ENCODE measurements around the gene TOPBP1. TPM values are rescaled to one million over a fixed set of nuclear protein-coding genes. Genes with fewer than 3 reads are reported as not detected.

The TOPBP1 gene
- total RNA-seq, 1 experiment from 2014 or later = 34.3 TPM

GRCh38 chr3:133583396-133583795 is 78.3 kb downstream of the TOPBP1 start:
- CTCF ChIA-PET = no interaction called here

GRCh38 chr3:133578548-133579191 is 83.1 kb downstream of the TOPBP1 start:
- ChIA-PET POLR2A (no interaction called here), CTCF (interaction anchor here (0.6 to 1.7 kb wide), 20 partner anchors 9 to 848 kb away, joined by 3 to 17 read pairs (median 4); no protein-coding TSS in a partner anchor)
- Mint-ChIP-seq H3K9me3 (no peaks in the 10 kb centered on the region), H3K4me3 (no peak overlapping the region), H3K4me1 (peaks cover 31% of the 10 kb centered on the region), H3K27me3 (ENCODE audit: low read depth) (no peaks in the 10 kb centered on the region), H3K36me3 (peaks cover 72% of the 10 kb centered on the region), H3K27ac (peak overlapping the region; percentile 82; the same call in 1 of the 2 replicates)
- no peak for TF ChIP-seq ARID4B (CRISPR knock-in tag; IDR thresholded peaks at IDR 0.05; ENCODE audit: borderline replicate concordance)
- no peak for TF ChIP-seq NR1H2 (CRISPR knock-in tag; IDR thresholded peaks at IDR 0.05)
- no peak for TF ChIP-seq HMGA2 (CRISPR knock-in tag; IDR thresholded peaks at IDR 0.05)
- TF ChIP-seq ETV6 (CRISPR knock-in tag; IDR thresholded peaks at IDR 0.05) = no peak
- no peak for TF ChIP-seq CDX4 (CRISPR knock-in tag; IDR thresholded peaks at IDR 0.05; ENCODE audit: borderline replicate concordance)
- TF ChIP-seq HMGXB4 (CRISPR knock-in tag; IDR thresholded peaks at IDR 0.05) = no peak
- TF ChIP-seq RORB (CRISPR knock-in tag; IDR thresholded peaks at IDR 0.05) = no peak
- TF ChIP-seq ZNF232 (CRISPR knock-in tag; IDR thresholded peaks at IDR 0.05) = no peak
- TF ChIP-seq ZNF396 (CRISPR knock-in tag; IDR thresholded peaks at IDR 0.05; ENCODE audit: borderline replicate concordance) = no peak
- no peak for TF ChIP-seq AR (CRISPR knock-in tag; IDR thresholded peaks at IDR 0.05)
- TF ChIP-seq ZNF671 (CRISPR knock-in tag; IDR thresholded peaks at IDR 0.05) = no peak
- no peak for TF ChIP-seq USF2 (CRISPR knock-in tag; IDR thresholded peaks at IDR 0.05)
- no peak for TF ChIP-seq FOXP1 (CRISPR knock-in tag; IDR thresholded peaks at IDR 0.05; ENCODE audit: borderline replicate concordance)
- TF ChIP-seq NFE2L1 (CRISPR knock-in tag; IDR thresholded peaks at IDR 0.05) = no peak
- TF ChIP-seq ZNF423 (CRISPR knock-in tag; IDR thresholded peaks at IDR 0.05) = no peak
- TF ChIP-seq SP1 (CRISPR knock-in tag; conservative IDR thresholded peaks at IDR 0.05) = no peak
- TF ChIP-seq PRDM15 (CRISPR knock-in tag; IDR thresholded peaks at IDR 0.05) = no peak
- TF ChIP-seq CBFB (CRISPR knock-in tag; IDR thresholded peaks at IDR 0.05; ENCODE audit: low read depth) = no peak
- TF ChIP-seq ZNF219 (CRISPR knock-in tag; IDR thresholded peaks at IDR 0.05; ENCODE audit: borderline replicate concordance) = no peak
- DNase-seq (ENCODE audit: low spot score) = no peak
- peak; percentile 64 for ATAC-seq

More at GRCh38 chr3:133583396-133583795, 78.3 kb downstream of the TOPBP1 start:
- Mint-ChIP-seq H3K4me3 (no peak overlapping the region), H3K27ac (no peak overlapping the region), H3K9me3 (no peaks in the 10 kb centered on the region), H3K4me1 (0 out of 2 replicates have a peak, but pooled peaks cover 7% of the 10 kb centered on the region), H3K36me3 (peaks cover 79% of the 10 kb centered on the region), H3K27me3 (ENCODE audit: low read depth) (no peaks in the 10 kb centered on the region)
- no peak for DNase-seq (ENCODE audit: low spot score)
- no peak for TF ChIP-seq SP1 (CRISPR knock-in tag; conservative IDR thresholded peaks at IDR 0.05)
- POLR2A ChIA-PET = no interaction called here
- ATAC-seq = no peak
